Keratinocyte (primary cell): ENCODE results near the gene TNFRSF14. TPM values are rescaled to one million over a fixed set of nuclear protein-coding genes. Genes with fewer than 3 reads are reported as not detected.

Experiments used
- DNase-seq: peaks from one replicate; pipeline ENCODE4 v3.0.0-alpha.2; 2011; ENCODE audit warnings: low read depth, missing footprints, low spot score
- FAIRE-seq: peaks from 2 replicates; lab custom pipeline; 2011; peaks lifted over from hg19 to GRCh38; lab: Jason Lieb, UNC
- H2AFZ ChIP-seq: 2 replicates; pipeline ENCODE4 v1.6.0; 2012; ENCODE audit warnings: low read length, control low read depth, inconsistent platforms; ENCODE audit not compliant: control insufficient read depth
- H3K27ac ChIP-seq: 2 replicates; pipeline ENCODE4 v1.5.1; 2011; ENCODE audit warnings: low read length; ENCODE audit not compliant: control insufficient read depth, insufficient read depth
- H3K27me3 ChIP-seq: 3 replicates; pipeline ENCODE4 v1.6.0; 2011; ENCODE audit warnings: low read length; ENCODE audit not compliant: control insufficient read depth, insufficient read depth; ENCODE audit errors: extremely low read depth
- H3K36me3 ChIP-seq, 2 experiments: 2 replicates in 1 of 2; 3 replicates in 1 of 2; pipeline ENCODE4 v1.5.1; 2011; ENCODE audit warnings: low read length in 2 of 2, mild to moderate bottlenecking in 1 of 2; ENCODE audit not compliant: control insufficient read depth in 2 of 2, insufficient read depth in 2 of 2; ENCODE audit errors: extremely low read depth in 1 of 2
- H3K4me1 ChIP-seq: 3 replicates; pipeline ENCODE4 v1.5.1; 2011; ENCODE audit warnings: low read length; ENCODE audit not compliant: control insufficient read depth, insufficient read depth; ENCODE audit errors: extremely low read depth
- H3K4me2 ChIP-seq: 3 replicates; pipeline ENCODE4 v1.6.0; 2011; ENCODE audit warnings: low read depth, low read length; ENCODE audit not compliant: control insufficient read depth, insufficient read depth; ENCODE audit errors: extremely low read depth
- H3K4me3 ChIP-seq, 3 experiments: fragments of 200-600 bp in 1 of 3; sonication (generic) in 1 of 3; 2 replicates in 2 of 3; 3 replicates in 1 of 3; pipeline ENCODE4 v1.5.1; 2011 to 2016; ENCODE audit warnings: low read length in 3 of 3, mild to moderate bottlenecking in 3 of 3, control low read depth in 2 of 3, inconsistent platforms in 1 of 3, low read depth in 1 of 3, mixed read lengths in 1 of 3, mixed run types in 1 of 3, moderate library complexity in 1 of 3; ENCODE audit not compliant: control insufficient read depth in 2 of 3, insufficient read depth in 2 of 3; ENCODE audit errors: extremely low read depth in 1 of 3
- H3K79me2 ChIP-seq: 2 replicates; pipeline ENCODE4 v1.6.0; 2012; ENCODE audit warnings: low read length; ENCODE audit not compliant: control insufficient read depth, insufficient read depth
- H3K9ac ChIP-seq: 3 replicates; pipeline ENCODE4 v1.6.0; 2011; ENCODE audit warnings: low read length; ENCODE audit not compliant: control insufficient read depth, insufficient read depth; ENCODE audit errors: extremely low read depth
- H3K9me1 ChIP-seq: 3 replicates; pipeline ENCODE4 v1.6.0; 2011; ENCODE audit warnings: low read length; ENCODE audit not compliant: control insufficient read depth, insufficient read depth; ENCODE audit errors: extremely low read depth
- H3K9me3 ChIP-seq: 2 replicates; pipeline ENCODE4 v1.5.1; 2012; ENCODE audit warnings: low read depth, low read length; ENCODE audit not compliant: control insufficient read depth
- H4K20me1 ChIP-seq: 3 replicates; pipeline ENCODE4 v1.6.0; 2011; ENCODE audit warnings: low read length; ENCODE audit not compliant: control insufficient read depth, insufficient read depth; ENCODE audit errors: extremely low read depth
- EZH2 ChIP-seq: IDR thresholded peaks from one replicate; pipeline ENCODE4 v1.6.1; 2012; ENCODE audit warnings: inconsistent platforms, mild to moderate bottlenecking, low read length, moderate library complexity
- dilution Hi-C: fragments of 300-500 bp; cut with MboI; formaldehyde crosslinking; loops from one replicate; pipeline ENCODE4 v1.7.0; 2020; ENCODE audit warnings: low sequenced_read_pairs; ENCODE audit not compliant: extremely low pct_ligation_motif_present
- polyA plus RNA-seq, 5 experiments: library from polyadenylated mRNA; depleted of rRNA in 3 of 5; stranded (reverse) in 3 of 5; stranded (forward) in 1 of 5; unstranded in 1 of 5; fragments of >200 nt; gene quantifications; 1 replicate in 1 of 5; 2 replicates in 3 of 5; 3 replicates in 1 of 5; pipeline versions ENCODE4 v1.2.1 to v1.2.3, GENCODE V29; 2011 to 2012; ENCODE audit warnings: missing spikeins in 2 of 5, low read depth in 1 of 5, low replicate concordance in 1 of 5
- TF ChIP-seq, protein P1 (sequence below), 3 experiments: IDR thresholded peaks in 1 of 3; conservative IDR thresholded peaks in 1 of 3; optimal IDR thresholded peaks in 1 of 3; 2 replicates in 2 of 3; 3 replicates in 1 of 3; pipeline versions ENCODE3 to v1.5.1; 2011; ENCODE audit warnings: low read length in 3 of 3, mild to moderate bottlenecking in 3 of 3, moderate library complexity in 2 of 3, control low read depth in 1 of 3, inconsistent platforms in 1 of 3; ENCODE audit not compliant: insufficient read depth in 2 of 3; ENCODE audit errors: extremely low read depth in 1 of 3

The TNFRSF14 gene
- polyA plus RNA-seq, 1 donor (not counting 4 experiments of a cell fraction or from before 2014, with no cell fraction given) = 5.2 TPM

DNA sequence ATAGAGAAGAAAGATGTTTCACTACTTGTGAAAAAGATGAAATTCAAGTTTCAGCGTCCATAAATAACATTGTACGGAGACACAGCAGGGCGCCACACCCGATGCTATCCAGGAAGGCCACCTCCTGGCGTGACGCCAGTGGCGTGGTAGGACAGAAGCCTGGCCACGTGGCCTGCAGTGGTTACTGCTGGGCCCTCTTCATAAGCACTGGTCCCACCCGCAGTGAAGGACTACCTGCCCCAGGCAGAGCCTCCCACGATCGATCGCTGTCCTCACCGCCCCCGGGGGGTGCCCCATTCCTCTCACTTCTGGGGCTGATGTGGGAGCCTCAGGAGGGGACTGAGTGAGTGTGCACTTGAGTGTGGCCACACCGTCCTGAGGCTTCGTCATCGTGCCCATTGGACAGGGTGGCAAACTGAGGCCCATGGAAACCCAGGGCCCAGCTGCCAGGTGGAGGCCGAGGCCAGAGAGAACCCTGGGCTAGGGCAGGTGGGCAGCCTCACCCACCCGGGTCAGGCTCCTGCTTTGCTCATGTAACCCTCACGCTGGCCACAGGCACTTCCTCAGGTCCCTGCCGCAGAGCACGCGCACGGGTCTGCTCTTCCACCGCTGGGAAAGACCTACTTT, 14.4 kb upstream of the TNFRSF14 start:
- no peak overlapping the region for H3K4me3 ChIP-seq
- H3K9me3 ChIP-seq = no peaks in the 10 kb centered on the region
- no peak overlapping the region for H3K27ac ChIP-seq
- H2AFZ ChIP-seq = no peak overlapping the region
- H3K36me3 ChIP-seq = no peaks in the 10 kb centered on the region
- H3K27me3 ChIP-seq = no peaks in the 10 kb centered on the region
- H4K20me1 ChIP-seq = no peaks in the 10 kb centered on the region
- dilution Hi-C loops = no loop called here
- no peaks in the 10 kb centered on the region for H3K9me1 ChIP-seq
- FAIRE-seq (no peak), DNase-seq (no peak)
- no peaks in the 10 kb centered on the region for H3K79me2 ChIP-seq
- H3K4me2 ChIP-seq = no peak overlapping the region
- peaks cover 21% of the 10 kb centered on the region for H3K4me1 ChIP-seq
- H3K9ac ChIP-seq = no peak overlapping the region
- TF ChIP-seq EZH2 = no peak
- TF ChIP-seq, protein P1, sequence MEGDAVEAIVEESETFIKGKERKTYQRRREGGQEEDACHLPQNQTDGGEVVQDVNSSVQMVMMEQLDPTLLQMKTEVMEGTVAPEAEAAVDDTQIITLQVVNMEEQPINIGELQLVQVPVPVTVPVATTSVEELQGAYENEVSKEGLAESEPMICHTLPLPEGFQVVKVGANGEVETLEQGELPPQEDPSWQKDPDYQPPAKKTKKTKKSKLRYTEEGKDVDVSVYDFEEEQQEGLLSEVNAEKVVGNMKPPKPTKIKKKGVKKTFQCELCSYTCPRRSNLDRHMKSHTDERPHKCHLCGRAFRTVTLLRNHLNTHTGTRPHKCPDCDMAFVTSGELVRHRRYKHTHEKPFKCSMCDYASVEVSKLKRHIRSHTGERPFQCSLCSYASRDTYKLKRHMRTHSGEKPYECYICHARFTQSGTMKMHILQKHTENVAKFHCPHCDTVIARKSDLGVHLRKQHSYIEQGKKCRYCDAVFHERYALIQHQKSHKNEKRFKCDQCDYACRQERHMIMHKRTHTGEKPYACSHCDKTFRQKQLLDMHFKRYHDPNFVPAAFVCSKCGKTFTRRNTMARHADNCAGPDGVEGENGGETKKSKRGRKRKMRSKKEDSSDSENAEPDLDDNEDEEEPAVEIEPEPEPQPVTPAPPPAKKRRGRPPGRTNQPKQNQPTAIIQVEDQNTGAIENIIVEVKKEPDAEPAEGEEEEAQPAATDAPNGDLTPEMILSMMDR (optimal IDR thresholded peaks at IDR 0.05 in 1 of 3, IDR thresholded peaks at IDR 0.05 in 1 of 3, conservative IDR thresholded peaks at IDR 0.05 in 1 of 3; ENCODE audit: extremely low read depth in 1 of 3, insufficient read depth in 2 of 3, low read length in 3 of 3) = no peak

DNA sequence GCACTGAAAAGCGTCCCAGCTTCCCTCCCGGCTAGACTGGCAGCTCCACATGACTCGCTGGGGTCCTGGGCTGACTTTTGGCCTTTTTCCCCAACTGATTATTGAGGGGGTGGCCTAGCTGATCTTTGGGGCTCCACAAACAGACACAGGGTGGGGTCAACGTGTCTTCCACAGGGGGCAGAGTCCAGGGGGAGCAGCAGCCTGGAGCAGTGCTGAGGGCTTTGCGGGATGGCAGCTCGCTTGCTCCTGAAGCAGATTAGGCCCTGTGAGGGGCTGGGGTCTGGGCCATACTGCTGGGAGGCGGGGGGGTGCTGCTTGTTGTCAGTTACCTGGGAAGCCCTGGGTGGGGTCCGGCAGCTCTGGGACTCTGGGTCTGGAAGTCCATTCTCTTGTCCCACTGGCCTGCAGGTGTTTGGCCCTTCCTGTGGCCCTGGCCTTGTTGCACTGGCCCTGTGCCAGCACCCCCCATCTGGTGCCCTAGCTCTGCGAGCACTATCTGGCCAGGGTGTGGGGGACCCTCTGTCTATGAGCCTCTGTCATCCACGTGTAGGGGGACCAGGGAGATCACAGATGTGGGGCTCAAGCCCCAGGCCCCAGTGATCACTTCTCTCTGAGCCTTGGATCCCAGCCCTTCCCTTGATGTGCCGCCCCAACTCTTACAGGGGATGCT, 13.8 kb upstream of the TNFRSF14 start:
- peaks cover 21% of the 10 kb centered on the region for H3K4me1 ChIP-seq

More for the DNA sequence above, 13.8 kb upstream of the TNFRSF14 start:
- no peak overlapping the region for H3K4me2 ChIP-seq
- DNase-seq = no peak
- no peaks in the 10 kb centered on the region for H3K27me3 ChIP-seq
- H3K4me3 ChIP-seq = no peak overlapping the region
- H4K20me1 ChIP-seq = no peaks in the 10 kb centered on the region
- H3K9me1 ChIP-seq = no peaks in the 10 kb centered on the region
- H3K9ac ChIP-seq = no peak overlapping the region
- no peaks in the 10 kb centered on the region for H3K36me3 ChIP-seq
- FAIRE-seq = no peak
- H3K79me2 ChIP-seq = no peaks in the 10 kb centered on the region
- dilution Hi-C loops = no loop called here
- TF ChIP-seq, protein P1 (optimal IDR thresholded peaks at IDR 0.05 in 1 of 3, IDR thresholded peaks at IDR 0.05 in 1 of 3, conservative IDR thresholded peaks at IDR 0.05 in 1 of 3; ENCODE audit: extremely low read depth in 1 of 3, insufficient read depth in 2 of 3, low read length in 3 of 3) = no peak
- no peak for TF ChIP-seq EZH2
- no peaks in the 10 kb centered on the region for H3K9me3 ChIP-seq
- no peak overlapping the region for H3K27ac ChIP-seq
- H2AFZ ChIP-seq = no peak overlapping the region
